ENCODE measurements around the gene SNAPC4.
"Not testable (repeated sequence)": the region's sequence is repeated elsewhere in the genome, so short reads cannot be mapped to it uniquely, and the experiment has no call there.

SNAPC4 gene

DNA sequence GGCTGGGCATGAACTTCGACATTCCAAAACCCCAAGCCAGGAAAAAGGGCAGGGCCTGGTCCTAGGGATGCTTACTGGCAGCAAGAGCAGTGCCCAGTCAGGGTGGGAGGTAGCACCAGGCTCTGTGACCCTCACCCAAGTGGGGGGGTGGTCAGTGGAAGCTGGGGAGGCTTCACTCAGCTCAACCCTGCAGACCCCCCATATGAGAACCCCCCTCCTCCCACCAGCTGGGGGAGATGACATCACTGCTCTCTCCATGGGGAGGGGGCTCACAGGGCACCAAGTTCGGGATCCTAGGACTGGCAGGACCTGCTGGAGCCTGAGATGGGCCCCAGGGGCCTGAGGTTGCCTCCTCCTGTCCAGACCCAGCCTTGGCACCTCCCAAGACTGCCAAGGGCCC lies 41.1 kb downstream of the SNAPC4 start:
- no peaks in the 10 kb centered on the region for H3K9me3 ChIP-seq (ENCODE audit: insufficient read depth, low read depth, low read length)
- no peak overlapping the region for H3K9ac ChIP-seq (ENCODE audit: low read depth, low read length)
- peaks cover 14% of the 10 kb centered on the region; the same call in 1 of the 2 replicates for H3K36me3 ChIP-seq (ENCODE audit: insufficient read depth, low read length)
- 94% methylated on average over 2 of the region's 2 CpGs for WGBS
- no peak overlapping the region for H3K4me3 ChIP-seq (ENCODE audit: low read length)
- H3K27me3 ChIP-seq (ENCODE audit: insufficient read depth, low read length), result no peaks in the 10 kb centered on the region
- peaks cover 3% of the 10 kb centered on the region; the same call in 1 of the 2 replicates for H3K4me1 ChIP-seq (ENCODE audit: insufficient read depth, low read length)
- no peak overlapping the region for H3K27ac ChIP-seq (ENCODE audit: low read depth, low read length)

GRCh38 chr9:136358016-136358415 lies 42.0 kb downstream of the SNAPC4 start:
- Histone ChIP-seq H3K4me1 (ENCODE audit: insufficient read depth, low read length) (peaks cover 3% of the 10 kb centered on the region; the same call in 1 of the 2 replicates), H3K9me3 (ENCODE audit: insufficient read depth, low read depth, low read length) (no peaks in the 10 kb centered on the region), H3K36me3 (ENCODE audit: insufficient read depth, low read length) (peaks cover 14% of the 10 kb centered on the region; the same call in 1 of the 2 replicates), H3K27me3 (ENCODE audit: insufficient read depth, low read length) (no peaks in the 10 kb centered on the region), H3K9ac (ENCODE audit: low read depth, low read length) (no peak overlapping the region), H3K27ac (ENCODE audit: low read depth, low read length) (no peak overlapping the region), H3K4me3 (ENCODE audit: low read length) (no peak overlapping the region)
- 95% methylated on average over 29 of the region's 29 CpGs for WGBS

DNA sequence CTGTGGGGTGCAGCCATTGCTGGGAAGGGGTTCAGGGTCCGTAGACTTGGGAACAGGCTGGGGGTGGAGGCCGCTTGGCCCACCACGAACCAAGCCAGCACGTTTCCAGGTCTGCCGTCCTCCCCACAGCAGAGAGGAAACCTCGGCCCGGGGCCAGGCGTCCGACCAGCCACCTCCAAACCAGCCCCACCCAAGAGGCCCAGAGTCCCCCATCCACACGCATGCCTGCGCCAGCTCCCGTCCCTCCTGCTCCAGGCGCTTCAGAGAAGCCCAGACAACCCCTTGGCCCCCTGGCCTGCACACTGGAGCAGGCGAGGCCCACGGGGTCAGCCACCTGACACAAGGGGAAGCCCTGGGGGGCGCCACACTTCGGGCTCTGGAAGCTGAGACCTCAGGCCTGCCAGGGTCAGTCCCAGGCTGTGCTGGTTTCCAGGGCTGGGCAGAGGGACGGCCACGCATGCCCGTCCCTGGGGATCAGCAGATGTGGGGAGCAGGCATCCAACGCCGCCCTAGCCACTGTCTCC lies 42.7 kb downstream of the SNAPC4 start:
- Histone ChIP-seq H3K9ac (ENCODE audit: low read depth, low read length) (no peak overlapping the region), H3K4me3 (ENCODE audit: low read length) (no peak overlapping the region), H3K27me3 (ENCODE audit: insufficient read depth, low read length) (no peaks in the 10 kb centered on the region), H3K4me1 (ENCODE audit: insufficient read depth, low read length) (no peaks in the 10 kb centered on the region), H3K27ac (ENCODE audit: low read depth, low read length) (no peak overlapping the region), H3K36me3 (ENCODE audit: insufficient read depth, low read length) (peaks cover 14% of the 10 kb centered on the region; the same call in 1 of the 2 replicates), H3K9me3 (ENCODE audit: insufficient read depth, low read depth, low read length) (no peaks in the 10 kb centered on the region)
- WGBS, result 95% methylated on average over 22 of the region's 22 CpGs

- no peak overlapping the region; the same call in 1 of the 2 replicates for H3K9ac ChIP-seq (ENCODE audit: low read depth, low read length)
- no peak overlapping the region for H3K27ac ChIP-seq (ENCODE audit: low read depth, low read length)
- no peaks in the 10 kb centered on the region for H3K4me1 ChIP-seq (ENCODE audit: insufficient read depth, low read length)
- H3K27me3 ChIP-seq (ENCODE audit: insufficient read depth, low read length), result no peaks in the 10 kb centered on the region
- H3K9me3 ChIP-seq (ENCODE audit: insufficient read depth, low read depth, low read length), result no peaks in the 10 kb centered on the region
- peaks cover 6% of the 10 kb centered on the region; the same call in 1 of the 2 replicates for H3K36me3 ChIP-seq (ENCODE audit: insufficient read depth, low read length)
- WGBS, result 92% methylated on average over 54 of the region's 54 CpGs
- no peak overlapping the region for H3K4me3 ChIP-seq (ENCODE audit: low read length)
Measured at GRCh38 chr9:136355616-136356557, 44.1 kb downstream of the SNAPC4 start.

DNA sequence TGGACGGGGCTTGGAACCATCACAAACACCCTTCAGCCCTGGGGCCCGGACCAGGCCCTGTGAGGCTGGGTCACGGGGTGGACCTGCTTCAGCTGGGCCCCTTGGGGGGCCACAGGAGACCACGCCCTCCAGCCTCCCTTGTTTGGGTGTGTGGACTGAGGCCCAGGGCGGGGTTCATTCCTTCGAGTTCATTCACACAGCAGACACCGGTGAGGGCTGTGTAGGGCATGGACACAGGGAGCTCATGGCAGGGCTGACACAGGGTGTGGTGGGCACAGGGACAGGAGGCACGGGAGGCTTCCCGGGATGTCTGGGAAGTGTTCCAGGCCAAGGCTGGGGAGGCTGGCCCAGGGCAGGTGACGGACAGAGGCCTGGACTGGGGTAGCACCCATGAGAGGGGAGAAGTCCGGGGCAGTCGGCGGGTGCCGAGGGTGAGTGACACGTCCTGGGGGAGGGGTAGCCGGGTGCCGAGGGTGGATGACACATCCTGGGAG lies 45.3 kb downstream of the SNAPC4 start:
- H3K27me3 ChIP-seq (ENCODE audit: insufficient read depth, low read length), result no peaks in the 10 kb centered on the region
- H3K4me1 ChIP-seq (ENCODE audit: insufficient read depth, low read length), result no peaks in the 10 kb centered on the region
- peaks cover 3% of the 10 kb centered on the region; the same call in 1 of the 2 replicates for H3K36me3 ChIP-seq (ENCODE audit: insufficient read depth, low read length)
- WGBS, result 88% methylated on average over 17 of the region's 17 CpGs
- no peak overlapping the region for H3K4me3 ChIP-seq (ENCODE audit: low read length)
- no peaks in the 10 kb centered on the region for H3K9me3 ChIP-seq (ENCODE audit: insufficient read depth, low read depth, low read length)
- no peak overlapping the region for H3K27ac ChIP-seq (ENCODE audit: low read depth, low read length)
- H3K9ac ChIP-seq (ENCODE audit: low read depth, low read length), result no peak overlapping the region

- peaks cover 3% of the 10 kb centered on the region; the same call in 1 of the 2 replicates for H3K36me3 ChIP-seq (ENCODE audit: insufficient read depth, low read length)
- no peak overlapping the region for H3K4me3 ChIP-seq (ENCODE audit: low read length)
- no peaks in the 10 kb centered on the region for H3K9me3 ChIP-seq (ENCODE audit: insufficient read depth, low read depth, low read length)
- no peak overlapping the region for H3K9ac ChIP-seq (ENCODE audit: low read depth, low read length)
- WGBS, result 88% methylated on average over 13 of the region's 13 CpGs
- H3K27me3 ChIP-seq (ENCODE audit: insufficient read depth, low read length), result no peaks in the 10 kb centered on the region
- H3K27ac ChIP-seq (ENCODE audit: low read depth, low read length), result no peak overlapping the region
- no peaks in the 10 kb centered on the region for H3K4me1 ChIP-seq (ENCODE audit: insufficient read depth, low read length)
Measured at GRCh38 chr9:136353757-136354488, 46.0 kb downstream of the SNAPC4 start.

DNA sequence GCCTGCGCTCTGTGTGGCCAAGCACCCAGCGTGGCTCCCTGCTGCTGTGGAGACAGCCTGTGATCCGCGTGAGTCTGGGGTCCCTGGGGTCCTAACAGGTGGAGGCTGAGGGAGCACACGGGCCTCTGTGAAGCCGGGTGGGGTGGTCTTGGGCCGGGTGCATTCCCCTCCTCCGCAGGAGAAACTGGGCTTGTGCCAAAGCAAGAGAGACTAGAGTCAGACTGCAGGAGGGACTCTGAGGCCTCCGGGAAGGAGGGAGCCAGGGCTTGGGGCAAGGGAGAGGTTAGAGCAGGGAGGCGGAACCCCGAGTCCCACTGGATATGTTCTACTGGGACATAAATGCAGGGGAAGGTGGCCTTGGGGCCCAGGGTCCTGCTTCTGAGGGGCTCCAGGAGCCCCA lies 46.9 kb downstream of the SNAPC4 start:
- Histone ChIP-seq H3K9me3 (ENCODE audit: insufficient read depth, low read depth, low read length) (no peaks in the 10 kb centered on the region), H3K9ac (ENCODE audit: low read depth, low read length) (no peak overlapping the region), H3K27me3 (ENCODE audit: insufficient read depth, low read length) (no peaks in the 10 kb centered on the region), H3K36me3 (ENCODE audit: insufficient read depth, low read length) (peaks cover 3% of the 10 kb centered on the region; the same call in 1 of the 2 replicates), H3K27ac (ENCODE audit: low read depth, low read length) (no peak overlapping the region), H3K4me3 (ENCODE audit: low read length) (no peak overlapping the region), H3K4me1 (ENCODE audit: insufficient read depth, low read length) (no peaks in the 10 kb centered on the region)
- WGBS, result 93% methylated on average over 11 of the region's 11 CpGs

GRCh38 chr9:136352682-136353081 lies 47.3 kb downstream of the SNAPC4 start:
- Histone ChIP-seq H3K36me3 (ENCODE audit: insufficient read depth, low read length) (peaks cover 3% of the 10 kb centered on the region; the same call in 1 of the 2 replicates), H3K27me3 (ENCODE audit: insufficient read depth, low read length) (no peaks in the 10 kb centered on the region), H3K9ac (ENCODE audit: low read depth, low read length) (no peak overlapping the region), H3K9me3 (ENCODE audit: insufficient read depth, low read depth, low read length) (no peaks in the 10 kb centered on the region), H3K4me1 (ENCODE audit: insufficient read depth, low read length) (no peaks in the 10 kb centered on the region), H3K4me3 (ENCODE audit: low read length) (no peak overlapping the region), H3K27ac (ENCODE audit: low read depth, low read length) (no peak overlapping the region)
- WGBS, result 83% methylated on average over 16 of the region's 16 CpGs

- not testable (repeated sequence) for H3K9ac ChIP-seq (ENCODE audit: low read depth, low read length)
Measured at GRCh38 chr9:136351868-136352267, 48.1 kb downstream of the SNAPC4 start.

DNA sequence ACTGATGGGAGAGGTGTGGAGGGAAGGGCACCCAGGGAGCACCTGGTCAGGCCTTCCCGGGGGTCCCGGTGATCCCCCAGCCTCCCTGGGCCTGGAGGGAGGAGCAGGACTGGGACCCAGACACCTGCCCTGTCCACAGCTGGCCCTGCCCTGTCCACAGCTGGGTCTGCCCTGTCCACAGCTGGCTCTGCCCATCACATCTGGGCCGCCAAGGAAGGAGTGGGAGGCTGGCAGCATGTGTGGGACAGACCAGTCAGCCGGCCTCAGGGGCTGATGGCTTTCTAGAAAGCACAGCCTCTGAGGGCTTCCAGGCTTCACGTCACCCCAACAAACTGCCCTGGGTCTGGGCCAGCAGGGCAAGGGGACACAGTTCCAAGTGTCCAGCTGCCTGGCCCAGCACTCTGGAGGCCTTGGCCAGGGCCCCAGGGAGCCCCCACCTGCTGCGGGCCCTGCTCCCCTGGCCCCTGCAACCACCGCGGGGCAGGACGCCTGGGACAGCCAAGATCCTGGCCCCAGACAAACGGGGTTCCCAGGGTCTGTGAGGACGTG lies 48.6 kb downstream of the SNAPC4 start:
- Histone ChIP-seq H3K9ac (ENCODE audit: low read depth, low read length) (no peak overlapping the region), H3K27ac (ENCODE audit: low read depth, low read length) (no peak overlapping the region), H3K4me1 (ENCODE audit: insufficient read depth, low read length) (0 out of 2 replicates have a peak, but pooled peaks cover 3% of the 10 kb centered on the region), H3K27me3 (ENCODE audit: insufficient read depth, low read length) (no peaks in the 10 kb centered on the region), H3K36me3 (ENCODE audit: insufficient read depth, low read length) (peaks cover under 1% of the 10 kb centered on the region; the same call in 1 of the 2 replicates), H3K9me3 (ENCODE audit: insufficient read depth, low read depth, low read length) (no peaks in the 10 kb centered on the region), H3K4me3 (ENCODE audit: low read length) (no peak overlapping the region)
- WGBS, result 91% methylated on average over 11 of the region's 11 CpGs

More at GRCh38 chr9:136351868-136352267, 48.1 kb downstream of the SNAPC4 start:
- H3K9me3 ChIP-seq (ENCODE audit: insufficient read depth, low read depth, low read length); H3K4me3 ChIP-seq (ENCODE audit: low read length); H3K4me1 ChIP-seq (ENCODE audit: insufficient read depth, low read length); H3K27ac ChIP-seq (ENCODE audit: low read depth, low read length); H3K27me3 ChIP-seq (ENCODE audit: insufficient read depth, low read length); H3K36me3 ChIP-seq (ENCODE audit: insufficient read depth, low read length): not testable (repeated sequence)
- 94% methylated on average over 19 of the region's 24 CpGs for WGBS
